Panc1 (cell line): Measurements from ENCODE around the gene CNEP1R1. TPM values are rescaled to one million over a fixed set of nuclear protein-coding genes. Genes with fewer than 3 reads are reported as not detected.

ENCODE experiments used
- ATAC-seq: fragments of 200-7000 bp; cut with Tn5 transposase; 2 replicates; pipeline ENCODE4 v1.9.1; 2020; ENCODE audit warnings: mild to moderate bottlenecking, moderate library complexity
- BruUV-seq: library from RNA; stranded (reverse); fragments of 400-500 nt; replicated peaks from 2 replicates; lab custom pipeline; 2021; lab: Mats Ljungman, UMichigan
- CTCF ChIA-PET: fragments of 300-600 bp; sonication (Branson Sonifier 250); formaldehyde crosslinking; loops from one replicate; lab custom pipeline; 2022; ENCODE audit warnings: antibody characterized with exemption; lab: Charles Lee
- POLR2A ChIA-PET: fragments of 300-600 bp; sonication (Branson Sonifier 250); formaldehyde crosslinking; loops from one replicate; lab custom pipeline; 2022; ENCODE audit warnings: antibody characterized with exemption; lab: Charles Lee
- DNase-seq: peaks from one replicate; pipeline ENCODE4 v3.0.0-alpha.2; 2010; ENCODE audit warnings: low read depth, low spot score
- H3K27ac ChIP-seq: 2 replicates; pipeline ENCODE4 v1.5.1; 2011; ENCODE audit warnings: mild to moderate bottlenecking, low read length, inconsistent platforms
- H3K27me3 ChIP-seq: fragments of 200-500 bp; sonication (Bioruptor generic); 2 replicates; pipeline ENCODE4 v1.6.0; 2014; ENCODE audit warnings: low read length, inconsistent platforms; ENCODE audit not compliant: control insufficient read depth, insufficient read depth
- H3K36me3 ChIP-seq: fragments of 200-500 bp; sonication (Bioruptor generic); 2 replicates; pipeline ENCODE4 v1.5.1; 2014; ENCODE audit warnings: inconsistent platforms, mild to moderate bottlenecking, low read length, moderate library complexity; ENCODE audit not compliant: control insufficient read depth, insufficient read depth
- H3K4me1 ChIP-seq: 2 replicates; pipeline ENCODE4 v1.5.1; 2011; ENCODE audit warnings: inconsistent platforms, mild to moderate bottlenecking, low read length, moderate library complexity; ENCODE audit not compliant: control insufficient read depth, insufficient read depth
- H3K4me3 ChIP-seq, 2 experiments: 2 replicates each; pipeline ENCODE4 v1.5.1; 2011 to 2012; ENCODE audit warnings: low read depth in 2 of 2, low read length in 2 of 2, mild to moderate bottlenecking in 2 of 2, inconsistent platforms in 1 of 2, moderate library complexity in 1 of 2
- H3K9me3 ChIP-seq: fragments of 200-500 bp; sonication (Bioruptor generic); 2 replicates; pipeline ENCODE4 v1.5.1; 2014; ENCODE audit warnings: low read depth, mild to moderate bottlenecking, inconsistent platforms, low read length, moderate library complexity; ENCODE audit not compliant: control insufficient read depth, insufficient read depth
- POLR2AphosphoS5 ChIP-seq: IDR thresholded peaks from 2 replicates; pipeline ENCODE4 v1.6.1; 2012; ENCODE audit warnings: mild to moderate bottlenecking, low read depth, low read length, moderate library complexity
- SIN3A ChIP-seq: IDR thresholded peaks from 2 replicates; pipeline ENCODE4 v1.6.1; 2012; ENCODE audit warnings: low read depth, mild to moderate bottlenecking, low read length, moderate library complexity, borderline replicate concordance; ENCODE audit not compliant: insufficient read depth
- TCF7L2 ChIP-seq: IDR thresholded peaks from 2 replicates; pipeline ENCODE4 v1.6.1; 2011; ENCODE audit warnings: mild to moderate bottlenecking, low read depth, low read length, inconsistent platforms
- in situ Hi-C: cut with HindIII; loops from 2 replicates; pipeline ENCODE4 v1.10.0; 2016; ENCODE audit warnings: low sequenced_read_pairs, low pct_unique_long_range_greater_than_20kb
- intact Hi-C: fragments of 100-400 bp; cut with micrococcal nuclease; formaldehyde crosslinking; loops from one replicate; pipeline ENCODE4 v1.10.0; 2022; ENCODE audit not compliant: unreplicated experiment
- total RNA-seq: library from RNA; stranded (reverse); gene quantifications from one replicate; pipeline ENCODE4 v1.2.1, GENCODE V29; 2021; ENCODE audit not compliant: unreplicated experiment
- TF ChIP-seq, protein P1 (sequence below), 2 experiments: IDR thresholded peaks; 2 replicates each; pipeline ENCODE4 v1.6.1; 2011 to 2012; ENCODE audit warnings: low read depth in 2 of 2, control low read depth in 1 of 2, low read length in 1 of 2, mild to moderate bottlenecking in 1 of 2, moderate library complexity in 1 of 2; ENCODE audit not compliant: insufficient read depth in 1 of 2
- TF ChIP-seq, protein P2 (sequence below): fragments of 450-650 bp; IDR thresholded peaks from 2 replicates; pipeline ENCODE4 v1.5.1; 2017; ENCODE audit warnings: mild to moderate bottlenecking

Gene CNEP1R1
- total RNA-seq, 1 experiment from 2014 or later = 22.0 TPM

DNA sequence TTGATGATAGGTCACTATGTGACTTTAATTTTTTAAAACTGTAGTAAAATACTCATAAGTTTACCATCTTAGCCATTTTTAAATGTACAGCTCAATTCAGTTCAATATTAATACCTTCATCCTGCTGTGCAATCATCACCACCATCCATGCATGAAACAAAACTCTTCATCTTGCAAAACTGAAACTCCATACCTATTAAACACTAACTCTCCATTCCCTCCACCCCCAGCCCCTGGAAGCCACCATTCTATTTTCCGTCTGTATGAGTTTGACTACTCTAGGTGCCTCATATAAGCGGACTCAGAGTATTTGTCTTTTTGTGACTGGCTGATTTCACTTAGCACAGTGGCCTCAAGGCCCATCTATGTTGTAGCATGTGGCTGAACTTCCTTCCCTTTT lies 9.4 kb upstream of the CNEP1R1 start:
- POLR2A ChIA-PET = no interaction called here
- CTCF ChIA-PET = no interaction called here
- TF ChIP-seq POLR2AphosphoS5 = no peak
- TF ChIP-seq TCF7L2 = no peak
- TF ChIP-seq, protein P1, sequence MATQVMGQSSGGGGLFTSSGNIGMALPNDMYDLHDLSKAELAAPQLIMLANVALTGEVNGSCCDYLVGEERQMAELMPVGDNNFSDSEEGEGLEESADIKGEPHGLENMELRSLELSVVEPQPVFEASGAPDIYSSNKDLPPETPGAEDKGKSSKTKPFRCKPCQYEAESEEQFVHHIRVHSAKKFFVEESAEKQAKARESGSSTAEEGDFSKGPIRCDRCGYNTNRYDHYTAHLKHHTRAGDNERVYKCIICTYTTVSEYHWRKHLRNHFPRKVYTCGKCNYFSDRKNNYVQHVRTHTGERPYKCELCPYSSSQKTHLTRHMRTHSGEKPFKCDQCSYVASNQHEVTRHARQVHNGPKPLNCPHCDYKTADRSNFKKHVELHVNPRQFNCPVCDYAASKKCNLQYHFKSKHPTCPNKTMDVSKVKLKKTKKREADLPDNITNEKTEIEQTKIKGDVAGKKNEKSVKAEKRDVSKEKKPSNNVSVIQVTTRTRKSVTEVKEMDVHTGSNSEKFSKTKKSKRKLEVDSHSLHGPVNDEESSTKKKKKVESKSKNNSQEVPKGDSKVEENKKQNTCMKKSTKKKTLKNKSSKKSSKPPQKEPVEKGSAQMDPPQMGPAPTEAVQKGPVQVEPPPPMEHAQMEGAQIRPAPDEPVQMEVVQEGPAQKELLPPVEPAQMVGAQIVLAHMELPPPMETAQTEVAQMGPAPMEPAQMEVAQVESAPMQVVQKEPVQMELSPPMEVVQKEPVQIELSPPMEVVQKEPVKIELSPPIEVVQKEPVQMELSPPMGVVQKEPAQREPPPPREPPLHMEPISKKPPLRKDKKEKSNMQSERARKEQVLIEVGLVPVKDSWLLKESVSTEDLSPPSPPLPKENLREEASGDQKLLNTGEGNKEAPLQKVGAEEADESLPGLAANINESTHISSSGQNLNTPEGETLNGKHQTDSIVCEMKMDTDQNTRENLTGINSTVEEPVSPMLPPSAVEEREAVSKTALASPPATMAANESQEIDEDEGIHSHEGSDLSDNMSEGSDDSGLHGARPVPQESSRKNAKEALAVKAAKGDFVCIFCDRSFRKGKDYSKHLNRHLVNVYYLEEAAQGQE (IDR thresholded peaks at IDR 0.05; ENCODE audit: insufficient read depth in 1 of 2, low read depth in 2 of 2, low read length in 1 of 2) = no peak
- TF ChIP-seq, protein P2, sequence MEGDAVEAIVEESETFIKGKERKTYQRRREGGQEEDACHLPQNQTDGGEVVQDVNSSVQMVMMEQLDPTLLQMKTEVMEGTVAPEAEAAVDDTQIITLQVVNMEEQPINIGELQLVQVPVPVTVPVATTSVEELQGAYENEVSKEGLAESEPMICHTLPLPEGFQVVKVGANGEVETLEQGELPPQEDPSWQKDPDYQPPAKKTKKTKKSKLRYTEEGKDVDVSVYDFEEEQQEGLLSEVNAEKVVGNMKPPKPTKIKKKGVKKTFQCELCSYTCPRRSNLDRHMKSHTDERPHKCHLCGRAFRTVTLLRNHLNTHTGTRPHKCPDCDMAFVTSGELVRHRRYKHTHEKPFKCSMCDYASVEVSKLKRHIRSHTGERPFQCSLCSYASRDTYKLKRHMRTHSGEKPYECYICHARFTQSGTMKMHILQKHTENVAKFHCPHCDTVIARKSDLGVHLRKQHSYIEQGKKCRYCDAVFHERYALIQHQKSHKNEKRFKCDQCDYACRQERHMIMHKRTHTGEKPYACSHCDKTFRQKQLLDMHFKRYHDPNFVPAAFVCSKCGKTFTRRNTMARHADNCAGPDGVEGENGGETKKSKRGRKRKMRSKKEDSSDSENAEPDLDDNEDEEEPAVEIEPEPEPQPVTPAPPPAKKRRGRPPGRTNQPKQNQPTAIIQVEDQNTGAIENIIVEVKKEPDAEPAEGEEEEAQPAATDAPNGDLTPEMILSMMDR = no peak

DNA sequence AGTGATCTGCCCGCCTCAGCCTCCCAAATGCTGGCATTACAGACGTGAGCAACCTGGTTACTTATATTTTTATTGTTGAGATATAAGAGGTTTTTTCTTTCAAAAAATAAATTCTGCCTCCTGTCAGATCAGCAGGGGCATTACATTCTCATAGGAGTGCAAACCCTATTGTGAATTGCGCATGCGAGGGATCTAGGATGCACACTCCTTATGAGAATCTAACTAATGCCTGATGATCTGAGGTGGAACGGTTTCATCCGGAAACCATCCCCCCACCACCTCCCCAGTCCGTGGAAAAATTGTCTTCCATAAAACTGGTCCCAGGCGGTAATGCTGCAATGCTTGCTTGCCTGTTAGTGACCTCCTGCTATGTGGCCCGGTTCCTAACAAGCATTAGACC lies 7.5 kb upstream of the CNEP1R1 start:
- TF ChIP-seq TCF7L2 (no peak), SIN3A (no peak), POLR2AphosphoS5 (no peak)
- TF ChIP-seq, protein P1 (IDR thresholded peaks at IDR 0.05; ENCODE audit: insufficient read depth in 1 of 2, low read depth in 2 of 2, low read length in 1 of 2) = no peak
- TF ChIP-seq, protein P2 = no peak
- ATAC-seq (no peak), DNase-seq (no peak)
- intact Hi-C loops (no loop called here), in situ Hi-C loops (no loop called here)
- H3K36me3 ChIP-seq = no peaks in the 10 kb centered on the region
- CTCF ChIA-PET = no interaction called here
- no peak overlapping the region for H3K4me3 ChIP-seq
- H3K4me1 ChIP-seq = no peaks in the 10 kb centered on the region
- no peaks in the 10 kb centered on the region for H3K9me3 ChIP-seq
- H3K27ac ChIP-seq = no peak overlapping the region
- no peaks in the 10 kb centered on the region for H3K27me3 ChIP-seq
- no TSS peak for BruUV-seq
- POLR2A ChIA-PET = no interaction called here

More for the DNA sequence above, 9.4 kb upstream of the CNEP1R1 start:
- no peak for DNase-seq
- no peak for ATAC-seq
- intact Hi-C loops (no loop called here), in situ Hi-C loops (no loop called here)
- Histone ChIP-seq H3K27me3 (no peaks in the 10 kb centered on the region), H3K36me3 (no peaks in the 10 kb centered on the region), H3K4me1 (no peaks in the 10 kb centered on the region), H3K27ac (no peak overlapping the region), H3K9me3 (no peaks in the 10 kb centered on the region), H3K4me3 (no peak overlapping the region)
- BruUV-seq = no TSS peak
